RPMI8226 (cell line): ENCODE results near the gene DAB2IP.

Experiments
- DNase-seq: peaks from one replicate; pipeline ENCODE4 v3.0.0-alpha.2; 2015

DAB2IP gene

DNA sequence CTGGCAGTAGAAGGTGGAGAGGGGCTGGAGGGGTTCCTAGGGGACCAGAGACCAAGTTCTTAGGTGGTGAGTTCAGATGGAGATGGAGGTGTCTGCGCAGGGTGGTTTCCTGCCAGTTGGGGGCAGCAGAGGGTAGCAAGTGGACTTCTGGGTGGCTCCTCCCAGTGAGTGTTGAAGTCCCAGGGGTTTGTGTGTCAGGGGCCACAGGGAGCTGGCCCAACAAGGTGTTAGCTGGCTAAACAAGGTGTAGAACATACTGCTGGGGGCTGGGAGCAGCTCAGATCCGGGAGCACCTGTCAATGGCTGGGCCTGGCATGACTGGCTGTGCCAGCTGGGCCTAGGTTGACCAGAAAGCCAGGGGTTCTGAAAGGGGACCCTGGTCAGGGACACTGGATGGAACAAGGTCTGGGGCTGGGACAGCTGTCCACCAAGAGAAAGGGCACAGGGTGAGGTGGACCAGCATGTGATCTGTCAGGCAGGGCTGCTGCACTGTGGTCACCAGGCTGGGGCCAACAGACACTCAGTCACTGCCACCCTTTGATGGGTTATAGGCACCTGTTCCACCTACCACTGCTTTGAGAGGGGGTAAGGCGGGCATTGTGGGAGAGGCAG is 35.6 kb downstream of the DAB2IP start:
- DNase-seq: peak; percentile 79

DNA sequence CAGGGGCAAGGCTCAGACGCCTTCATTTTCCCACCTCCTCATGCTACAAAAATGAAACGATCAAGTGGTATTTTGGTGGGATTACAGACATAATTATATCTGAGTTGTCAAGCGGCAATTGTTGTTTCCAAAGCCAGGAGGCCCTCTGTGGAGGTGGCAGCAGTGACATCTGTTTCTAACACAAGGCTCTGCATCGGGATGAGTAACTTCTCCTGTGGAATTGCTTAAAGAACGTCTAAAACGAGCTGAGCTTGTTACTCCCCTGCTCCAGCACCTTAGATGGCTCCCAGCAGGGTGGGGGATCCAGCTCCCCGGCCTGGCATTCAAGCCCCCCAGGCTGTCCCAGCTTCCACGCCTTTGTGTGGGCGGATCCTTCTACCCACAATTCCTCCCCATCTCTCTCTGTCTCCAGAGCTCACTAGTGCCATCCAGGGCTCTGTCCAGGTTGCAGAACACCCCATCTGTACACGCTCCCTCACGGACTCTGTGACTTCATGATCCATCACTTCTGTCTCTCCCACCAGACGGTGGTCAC is 36.8 kb downstream of the DAB2IP start:
- no peak for DNase-seq

DNA sequence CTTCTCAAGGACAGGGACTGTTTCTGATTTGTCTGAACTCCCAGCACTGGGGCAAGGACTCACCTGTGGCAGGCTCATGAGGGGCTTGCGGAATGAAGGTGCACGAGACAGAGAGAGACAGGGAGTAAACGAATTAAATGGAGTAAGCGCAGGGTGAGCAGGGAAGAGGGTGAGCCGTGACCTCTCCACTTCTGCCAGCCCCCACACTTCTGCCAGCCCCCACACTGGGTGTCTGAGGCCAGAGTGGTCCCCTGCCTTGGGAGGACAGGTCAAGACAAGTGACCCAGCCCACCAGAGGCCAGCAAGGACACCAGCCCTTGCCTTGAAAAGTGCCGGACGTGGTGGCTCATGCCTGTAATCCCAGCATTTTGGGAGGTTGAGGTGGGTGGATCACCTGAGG is 37.2 kb downstream of the DAB2IP start:
- no peak for DNase-seq

DNA sequence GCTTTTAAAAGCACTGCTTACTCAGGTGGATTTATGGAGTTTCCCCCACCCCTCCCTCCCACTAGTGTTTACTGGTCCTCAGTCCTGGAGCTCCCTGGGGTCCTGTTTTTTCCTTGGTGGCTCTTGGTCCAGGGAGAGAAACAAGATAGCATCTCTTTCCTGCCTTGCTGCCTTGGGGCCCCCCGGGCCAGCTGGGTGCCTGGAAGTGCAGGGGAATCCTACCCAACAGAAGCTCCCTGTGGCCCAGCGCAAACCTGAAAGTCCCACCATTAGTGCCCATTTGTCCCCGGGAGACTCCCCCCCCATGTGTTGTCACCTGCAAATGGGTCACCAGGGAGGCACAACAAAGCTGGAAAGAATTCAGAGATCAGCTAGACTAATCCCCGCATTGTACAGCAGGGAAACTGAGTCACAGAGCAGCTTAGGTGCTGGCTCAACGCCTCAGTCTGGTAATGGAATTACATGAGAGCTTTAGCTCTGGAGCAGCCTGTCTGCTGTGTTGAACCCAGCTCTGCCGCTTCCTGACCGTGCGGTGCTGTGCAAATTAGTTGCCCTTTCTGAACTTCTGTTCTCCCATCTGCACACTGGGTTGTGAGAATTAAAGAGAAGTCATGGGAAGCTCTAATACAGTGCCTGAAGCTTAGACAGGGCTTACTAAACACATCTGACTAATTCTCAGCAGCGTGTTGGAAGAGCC is 38.2 kb downstream of the DAB2IP start:
- no peak for DNase-seq

DNA sequence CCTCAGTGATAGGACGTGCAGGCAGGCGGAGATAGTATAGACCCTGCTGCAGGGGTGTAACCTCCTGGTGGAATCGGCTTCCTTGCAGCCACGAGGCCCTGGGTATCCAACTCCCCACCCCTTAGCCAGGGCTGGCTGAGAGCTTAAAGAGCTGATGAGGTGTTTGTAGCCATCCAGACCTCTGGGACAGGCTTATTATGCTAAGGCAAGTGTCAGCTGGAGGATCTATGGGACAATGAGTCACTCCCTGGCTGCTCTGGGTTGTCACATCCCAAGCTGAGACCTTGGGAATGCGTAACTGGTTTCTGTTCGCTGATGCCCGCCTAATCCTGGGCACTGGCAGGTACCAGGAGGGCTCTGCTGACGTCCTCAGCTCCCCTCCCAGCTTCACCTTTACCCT is 38.9 kb downstream of the DAB2IP start:
- no peak for DNase-seq

DNA sequence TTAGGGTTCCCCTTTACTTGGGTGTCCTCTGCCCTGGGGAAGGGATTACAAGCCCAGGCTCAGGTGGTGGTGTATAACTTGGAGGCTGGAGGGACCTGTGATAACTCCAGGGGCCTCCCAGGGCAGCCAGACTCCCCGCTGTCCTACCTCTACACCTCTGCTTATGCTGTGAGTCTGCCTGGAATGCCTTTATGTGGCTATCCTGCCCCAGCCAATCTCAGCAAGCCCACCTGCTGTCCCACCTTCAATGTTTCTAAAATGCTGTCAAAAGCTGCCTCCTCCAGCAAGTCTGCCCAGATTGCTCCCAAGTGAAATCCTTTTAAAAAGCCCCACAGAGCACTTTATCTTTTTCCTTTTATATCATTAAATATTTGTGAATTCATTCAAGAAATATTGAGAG is 39.3 kb downstream of the DAB2IP start:
- DNase-seq: no peak

DNA sequence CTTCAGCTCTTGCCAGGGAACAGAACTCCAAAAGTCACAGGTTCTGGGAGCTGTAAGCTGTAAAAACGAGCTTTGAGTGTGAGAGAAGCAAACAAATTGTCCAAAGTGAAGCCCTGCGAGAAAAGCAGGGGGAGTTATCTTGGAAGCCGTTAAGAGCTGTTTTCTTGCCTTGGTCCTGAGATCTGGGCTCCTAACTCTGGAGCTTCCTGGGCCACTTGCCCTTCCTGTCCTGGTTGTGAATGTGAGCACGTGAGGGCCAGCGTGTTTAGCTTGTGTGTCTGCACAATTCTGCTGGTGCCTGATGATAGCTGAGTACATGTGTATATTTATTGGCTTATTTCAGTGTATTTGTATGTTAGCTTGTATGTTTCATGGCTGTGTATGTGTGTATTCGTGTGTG is 40.5 kb downstream of the DAB2IP start:
- DNase-seq: no peak

DNA sequence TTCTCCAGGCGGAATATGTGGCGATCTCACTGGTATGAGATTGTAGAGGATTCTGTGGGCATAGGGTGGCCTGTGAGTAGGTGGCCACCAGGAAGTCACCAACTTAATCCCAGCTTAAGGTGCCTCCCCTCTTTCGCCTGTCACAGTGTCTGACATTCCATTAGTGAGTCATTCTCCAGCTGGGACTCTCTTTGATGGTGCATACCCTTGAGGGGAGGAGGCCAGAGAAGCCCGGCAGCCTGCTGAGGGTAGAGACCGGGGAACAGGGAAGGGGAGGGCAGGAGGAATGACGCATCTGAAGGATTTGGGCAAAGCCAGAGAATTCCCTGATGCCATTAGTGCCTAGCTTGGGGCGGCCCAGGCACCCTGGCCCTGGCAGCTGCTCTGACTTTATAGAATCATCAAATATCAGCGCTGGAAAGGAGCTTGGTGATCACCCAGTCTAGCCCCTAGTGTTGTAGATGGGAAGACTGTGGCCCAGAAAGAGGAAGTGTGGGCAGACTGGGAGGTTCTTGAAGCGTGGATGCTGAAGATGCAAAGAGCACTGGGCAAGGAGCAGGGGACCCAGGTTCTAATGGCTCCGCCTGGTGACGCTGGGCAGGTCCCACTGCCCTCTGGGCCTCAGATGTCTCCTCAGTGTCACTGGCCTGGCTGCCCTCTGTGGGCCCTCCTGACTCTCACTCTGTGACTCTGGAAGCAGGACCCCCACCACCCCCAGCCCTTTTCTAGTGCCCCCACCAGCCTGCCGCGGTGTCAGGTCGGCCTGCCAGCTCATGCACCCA is 41.4 kb downstream of the DAB2IP start:
- DNase-seq: no peak

DNA sequence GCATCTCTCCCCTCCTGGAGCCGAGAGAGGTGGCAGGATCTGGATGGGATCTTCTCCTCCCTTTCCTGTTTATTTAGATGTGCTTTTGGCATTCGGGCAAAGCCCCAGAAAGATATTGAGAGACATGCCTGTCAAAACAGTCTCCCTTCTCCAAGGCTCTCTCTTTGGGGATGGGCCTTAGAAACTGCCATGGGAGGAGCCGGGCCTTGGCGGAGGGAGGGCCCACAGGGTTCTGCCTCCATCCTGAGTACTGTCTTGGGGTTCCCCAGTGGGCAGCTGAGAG is 41.9 kb downstream of the DAB2IP start:
- DNase-seq: no peak

DNA sequence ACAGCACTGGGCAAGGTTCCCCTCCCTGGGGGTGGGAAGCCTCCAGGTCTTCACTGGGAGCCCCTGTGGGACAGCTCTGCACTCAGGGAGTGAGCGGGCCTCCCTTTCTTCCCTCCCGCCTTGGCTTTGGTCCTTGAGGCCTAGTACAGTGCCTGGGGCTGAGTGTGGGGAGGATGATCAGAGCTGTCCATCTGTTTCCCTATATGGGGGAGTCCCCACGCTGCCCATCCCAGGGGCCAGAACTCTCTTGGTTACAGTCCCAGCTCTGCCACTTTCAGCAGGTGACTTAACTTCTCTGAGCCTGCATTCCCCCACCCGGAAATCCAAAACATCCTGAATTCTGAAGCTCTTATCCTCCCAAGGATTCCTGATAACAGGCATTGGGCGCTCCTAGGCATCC is 42.6 kb downstream of the DAB2IP start:
- no peak for DNase-seq

DNA sequence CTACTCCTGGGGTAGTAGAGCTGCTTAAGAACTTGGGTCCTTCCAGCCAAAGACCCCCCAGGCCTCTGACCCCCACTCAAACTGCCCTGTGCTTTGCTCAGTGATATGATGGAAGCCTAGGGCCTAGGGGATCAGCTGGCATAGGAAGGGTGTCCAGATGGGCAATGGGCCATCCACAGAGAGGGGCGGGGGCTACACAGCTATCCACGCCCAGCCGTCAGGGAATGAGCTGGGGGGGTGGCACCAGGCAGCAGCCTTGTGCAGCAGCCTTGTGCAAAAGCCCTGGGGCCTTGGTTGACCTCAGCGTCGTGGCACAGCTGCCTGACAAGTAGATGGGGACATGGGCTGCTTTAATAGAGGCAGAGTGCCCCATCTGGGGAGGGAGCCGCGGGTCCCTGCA is 43.2 kb downstream of the DAB2IP start:
- no peak for DNase-seq

DNA sequence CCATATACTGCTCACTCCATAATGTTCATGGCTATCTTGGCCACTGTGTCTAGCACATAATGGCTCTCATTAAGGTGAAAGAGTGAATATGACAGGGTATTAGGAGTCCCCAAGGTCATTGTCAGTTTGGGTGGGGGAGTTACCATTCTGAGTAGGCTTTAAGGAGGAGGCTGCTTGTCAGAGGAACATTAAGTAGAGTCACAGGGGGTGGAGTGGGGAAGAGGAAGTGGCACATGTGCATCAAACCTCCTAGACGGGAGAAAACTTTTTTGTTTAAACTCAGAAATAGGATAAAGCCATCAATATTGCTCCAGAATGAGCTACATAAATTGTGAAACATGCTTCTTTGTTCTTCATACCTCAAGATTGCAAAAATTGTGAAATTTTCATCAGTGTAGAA is 45.5 kb downstream of the DAB2IP start:
- no peak for DNase-seq

DNA sequence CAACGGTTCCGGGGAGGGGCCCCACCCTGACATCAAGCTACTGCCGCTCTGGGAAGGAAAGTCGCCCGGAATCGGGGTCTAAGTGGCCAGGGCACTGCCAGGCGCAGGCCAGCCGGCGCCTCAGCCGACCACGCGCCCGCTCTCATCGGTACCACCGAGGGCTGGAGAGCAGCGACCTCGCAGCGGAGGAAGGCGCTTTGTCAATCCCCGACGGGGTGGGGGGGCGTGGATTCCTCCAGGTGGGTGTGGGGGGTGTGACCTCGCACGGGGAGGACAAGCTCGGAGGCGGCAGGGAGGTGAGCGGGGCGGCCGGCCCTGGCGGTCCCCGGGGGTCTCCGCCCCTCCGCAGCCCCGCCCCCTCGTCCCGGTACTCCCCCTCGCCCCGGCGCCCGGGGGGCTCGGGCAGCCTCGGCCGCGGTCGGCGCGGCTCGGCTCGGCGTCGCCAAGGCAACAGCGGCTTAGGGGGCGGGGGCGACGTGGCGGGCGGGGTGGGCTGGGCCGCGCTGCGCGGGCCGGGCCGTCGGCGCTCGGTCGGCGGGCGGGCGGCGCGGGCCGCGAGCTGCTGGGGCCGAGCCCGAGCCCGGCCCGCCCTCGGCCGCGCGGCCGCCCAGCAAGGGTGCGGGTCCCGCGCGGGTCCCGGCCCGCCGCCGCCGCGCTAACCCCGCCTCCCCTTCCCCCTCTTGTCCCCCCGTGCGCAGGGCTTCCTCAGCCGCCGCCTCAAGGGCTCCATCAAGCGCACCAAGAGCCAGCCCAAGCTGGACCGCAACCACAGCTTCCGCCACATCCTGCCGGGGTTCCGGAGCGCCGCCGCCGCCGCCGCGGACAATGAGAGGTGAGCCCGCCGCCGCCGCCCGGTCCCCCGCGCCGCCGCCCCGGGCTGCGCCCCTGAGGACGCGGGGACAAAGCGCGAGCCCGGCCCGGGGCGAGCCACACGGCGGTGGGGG is 47.5 kb downstream of the DAB2IP start:
- peak; percentile 70 for DNase-seq

DNA sequence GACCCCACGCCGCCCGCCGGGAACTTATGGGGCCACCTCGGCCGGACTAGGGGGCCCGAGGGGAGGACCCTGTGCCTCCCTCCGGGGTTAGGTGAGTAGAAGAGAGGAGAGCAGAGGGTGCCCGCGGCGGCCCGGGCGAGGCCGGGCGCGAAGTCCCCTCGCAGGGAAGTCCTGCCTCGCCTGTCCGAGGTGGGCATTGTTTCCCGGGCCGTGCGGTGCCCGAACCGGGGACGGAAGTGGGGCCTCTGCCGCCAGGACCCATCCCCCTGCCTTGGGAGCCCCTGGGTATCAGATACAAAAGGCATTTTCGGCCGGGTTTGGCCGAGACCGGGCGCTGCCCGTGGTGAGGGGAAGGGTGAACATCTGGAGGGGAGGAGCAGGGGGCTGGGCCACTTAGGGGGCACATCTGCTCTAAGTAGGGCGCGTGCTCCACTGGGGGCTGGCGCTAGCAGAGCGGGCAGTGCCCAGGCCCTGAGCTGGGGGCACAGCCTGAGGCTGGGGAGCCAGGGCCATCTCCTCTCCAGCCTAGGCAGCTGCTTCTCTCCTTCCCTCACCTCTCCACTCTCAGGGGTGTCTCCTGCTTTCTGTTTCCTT is 48.2 kb downstream of the DAB2IP start:
- no peak for DNase-seq

DNA sequence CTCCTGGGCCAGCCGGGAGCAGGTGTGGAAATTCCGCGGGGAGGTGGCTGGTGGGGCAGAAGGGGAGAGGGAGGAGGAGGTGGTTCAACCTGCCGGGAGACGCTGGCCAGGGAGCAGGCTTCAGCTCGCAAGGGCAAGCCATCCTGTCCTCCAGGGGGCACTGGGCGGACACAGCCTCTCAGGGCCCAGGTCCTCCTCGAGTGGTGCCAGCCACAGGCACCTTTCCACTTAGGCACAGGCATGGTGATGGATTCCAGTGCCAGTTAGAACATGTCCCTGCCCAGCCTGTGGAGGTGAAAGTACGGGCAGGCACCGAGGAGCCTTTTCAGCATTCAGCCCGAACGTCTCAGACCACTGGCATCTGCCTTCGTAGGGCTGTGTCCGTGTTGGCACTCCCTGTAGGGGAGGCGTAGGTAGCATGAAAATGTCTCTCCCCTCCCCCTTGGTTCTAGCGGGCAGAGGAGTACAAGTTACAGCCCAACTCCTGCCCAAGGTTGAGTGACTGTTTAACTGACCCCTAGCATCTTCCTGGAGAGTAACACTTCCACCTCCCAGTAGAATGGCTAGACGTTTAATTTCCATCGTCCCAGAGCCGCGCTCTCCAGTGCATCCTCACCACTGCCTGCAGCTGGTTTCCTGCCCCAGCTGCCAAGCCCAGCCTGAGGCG is 48.9 kb downstream of the DAB2IP start:
- peak; percentile 39 for DNase-seq

DNA sequence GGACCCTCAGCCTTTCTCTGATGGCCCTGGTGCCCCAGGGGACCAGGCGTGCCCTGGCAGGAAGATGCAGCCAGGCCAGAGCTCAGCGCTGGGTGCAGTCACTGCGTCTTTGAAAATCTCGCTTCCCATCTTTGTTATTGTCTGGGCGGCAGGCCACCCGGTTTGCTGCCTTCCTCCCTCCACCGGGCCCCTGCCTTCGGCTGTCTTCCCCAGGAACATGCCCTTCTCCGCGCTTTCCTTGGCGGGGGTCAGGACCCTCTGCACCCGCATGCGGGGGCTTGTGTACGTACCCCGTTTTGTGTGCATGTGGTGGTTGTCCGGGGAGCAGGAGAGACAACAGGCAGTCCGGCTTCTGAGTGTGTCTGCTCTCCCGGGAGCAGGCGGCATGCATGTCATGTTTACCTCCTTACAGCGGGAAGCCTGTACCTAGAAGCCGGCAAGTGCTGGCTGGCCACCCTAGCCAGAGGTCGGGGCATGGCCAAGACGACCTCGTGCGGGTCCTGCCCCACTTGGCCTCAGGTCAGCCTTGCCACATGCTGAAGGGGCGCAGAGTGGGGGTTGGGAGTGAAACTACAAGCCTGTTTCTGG is 49.5 kb downstream of the DAB2IP start:
- no peak for DNase-seq

DNA sequence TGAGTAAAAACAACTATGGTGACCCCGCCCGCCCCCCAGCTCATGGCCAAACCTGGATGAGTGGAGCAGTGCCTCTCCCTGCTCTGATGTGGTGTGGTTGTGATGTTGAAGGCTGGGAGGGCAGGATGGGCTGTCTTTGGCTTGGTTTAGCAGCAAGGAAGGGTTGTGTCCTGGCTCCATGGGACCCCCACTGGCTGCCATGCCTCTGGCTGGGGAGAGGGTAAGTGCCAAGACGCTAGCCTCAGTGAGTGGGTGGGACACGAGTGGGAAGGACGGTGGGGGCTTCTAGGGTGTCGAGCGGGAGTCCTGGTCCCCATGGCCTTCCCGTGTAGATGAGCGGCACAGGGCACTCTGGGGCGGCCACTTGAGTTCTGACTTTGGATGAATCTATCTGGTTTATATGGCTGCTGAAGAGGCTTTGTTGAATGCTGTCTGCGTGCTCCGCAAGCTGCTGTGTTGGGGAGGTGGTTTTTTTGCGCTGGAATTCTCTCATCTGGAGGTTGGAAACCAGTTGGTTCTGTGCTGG is 50.4 kb downstream of the DAB2IP start:
- DNase-seq: no peak

DNA sequence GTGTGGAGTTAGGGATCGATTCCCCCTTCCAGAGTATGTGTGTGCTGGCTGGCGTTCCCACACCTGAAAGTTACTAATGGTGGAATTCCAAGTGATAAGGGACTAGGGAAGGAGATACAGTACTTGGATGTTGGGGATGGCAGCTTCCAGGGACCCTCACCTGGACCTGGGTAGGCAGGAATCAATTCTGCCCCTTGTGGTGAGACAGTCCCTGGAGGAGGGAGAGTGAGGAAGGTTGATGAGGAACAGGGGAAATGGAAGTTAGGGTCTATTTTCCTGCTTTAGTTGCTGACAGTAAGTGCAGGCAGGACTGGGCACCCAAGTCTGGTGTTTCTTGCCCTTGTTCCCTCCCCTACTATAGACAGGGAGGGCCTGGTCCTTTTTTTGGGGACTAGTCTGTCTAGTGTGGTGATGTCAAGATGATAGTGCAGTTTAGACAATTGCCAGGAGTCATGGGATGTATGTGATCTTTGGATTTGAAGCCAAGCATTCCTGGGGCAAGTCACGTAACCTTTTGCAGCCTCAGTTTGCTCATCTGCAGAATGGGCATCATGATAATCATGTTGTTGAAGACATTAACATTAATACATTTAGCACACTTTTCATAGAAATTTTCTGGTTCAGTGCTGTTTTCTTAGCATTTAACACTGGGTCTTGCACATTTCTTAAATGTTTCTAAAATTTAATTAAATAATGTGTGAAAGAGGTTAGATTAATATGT is 51.7 kb downstream of the DAB2IP start:
- no peak for DNase-seq

DNA sequence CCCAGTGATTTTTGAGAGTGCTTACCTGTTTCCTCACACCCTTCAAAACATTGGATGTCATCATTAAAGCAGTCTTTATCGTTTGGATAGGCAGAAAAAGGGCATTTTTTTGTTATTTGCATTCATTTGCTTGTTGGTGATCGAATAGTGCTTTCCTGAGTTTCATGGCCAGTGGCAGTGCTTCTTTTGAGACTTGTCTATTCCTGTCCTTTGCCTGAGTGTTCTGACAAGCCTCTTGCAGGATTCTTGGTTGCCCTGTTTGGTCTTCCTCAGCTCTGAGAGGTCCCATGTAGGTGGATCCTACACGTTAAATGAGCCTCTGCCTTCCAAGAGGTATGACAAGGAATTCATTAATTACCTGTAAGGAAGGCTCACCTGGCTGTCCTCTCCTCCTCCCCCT is 52.8 kb downstream of the DAB2IP start:
- DNase-seq: no peak

DNA sequence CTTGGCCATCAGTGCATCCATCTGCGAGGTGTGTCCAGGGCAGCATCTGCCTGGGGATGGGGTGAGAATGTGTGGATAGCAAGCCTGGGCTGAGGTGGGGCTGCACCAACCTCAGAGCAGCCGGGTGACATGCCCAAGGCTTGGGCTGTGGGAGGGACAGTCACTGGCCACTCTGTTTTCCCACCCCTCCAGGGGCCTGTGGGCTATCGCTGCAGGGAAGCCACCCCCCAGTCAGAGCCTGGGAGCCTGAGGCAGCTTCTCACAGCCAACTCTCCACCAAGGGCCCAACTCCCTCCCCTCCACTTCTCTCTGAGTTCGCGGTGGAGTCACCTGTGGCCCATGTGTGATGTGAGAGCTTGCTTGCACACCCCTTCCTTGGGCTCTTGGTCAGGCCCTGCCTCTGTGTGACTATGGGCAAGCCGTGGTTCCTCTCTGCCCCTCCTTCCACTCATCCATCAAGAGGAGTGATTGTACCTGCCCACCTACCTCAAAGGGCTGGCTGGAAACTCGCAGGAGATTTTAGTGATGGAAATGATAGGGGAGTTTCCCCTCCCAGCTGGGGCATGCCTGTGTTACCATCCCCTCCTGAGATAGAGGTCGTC is 54.8 kb downstream of the DAB2IP start:
- DNase-seq: no peak
